Activated gamma-delta T cell treated with anti-CD3 and anti-CD28 coated beads, Interleukin-2, amount 50 U/mL, for 16 hours (primary cell): ENCODE results near the gene E2F8.

Experiments used
- DNase-seq: peaks from one replicate; pipeline ENCODE4 v3.0.0-alpha.2; 2020; ENCODE audit warnings: low read depth

E2F8 gene

DNA sequence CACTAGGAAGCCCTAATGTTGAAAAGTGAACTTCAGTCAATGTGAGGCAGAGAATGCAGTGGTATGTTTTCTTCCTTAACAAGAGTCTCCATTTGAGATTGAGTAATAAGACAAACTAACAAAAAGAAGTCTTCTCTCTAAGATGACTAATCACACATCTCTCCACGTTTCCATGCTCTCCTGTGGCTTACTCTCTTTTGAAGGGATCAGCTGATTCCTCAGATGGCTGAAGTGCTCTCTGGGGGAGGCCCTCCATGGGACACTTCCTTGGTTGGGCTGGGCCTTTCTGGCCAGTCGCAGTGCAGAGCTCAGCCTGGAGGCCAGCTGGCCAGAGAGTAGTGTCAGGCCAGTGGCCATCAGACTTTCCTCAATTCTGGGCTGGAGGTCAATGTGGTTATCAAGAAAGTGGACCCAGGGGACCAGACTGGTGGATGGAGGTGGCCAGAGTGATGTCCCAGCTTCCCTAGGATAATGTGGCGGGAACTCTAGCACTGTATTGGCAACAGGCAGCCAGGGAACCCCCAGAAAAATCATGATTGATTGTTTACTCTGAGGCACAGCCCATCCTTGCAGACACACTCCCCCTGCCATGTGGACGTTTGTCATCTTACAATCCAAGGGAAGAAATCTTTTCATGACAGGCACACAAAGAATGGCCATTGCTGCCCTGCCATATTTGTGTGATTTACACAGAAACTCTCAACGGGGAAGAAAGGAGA, 53.5 kb downstream of the E2F8 start:
- no peak for DNase-seq

DNA sequence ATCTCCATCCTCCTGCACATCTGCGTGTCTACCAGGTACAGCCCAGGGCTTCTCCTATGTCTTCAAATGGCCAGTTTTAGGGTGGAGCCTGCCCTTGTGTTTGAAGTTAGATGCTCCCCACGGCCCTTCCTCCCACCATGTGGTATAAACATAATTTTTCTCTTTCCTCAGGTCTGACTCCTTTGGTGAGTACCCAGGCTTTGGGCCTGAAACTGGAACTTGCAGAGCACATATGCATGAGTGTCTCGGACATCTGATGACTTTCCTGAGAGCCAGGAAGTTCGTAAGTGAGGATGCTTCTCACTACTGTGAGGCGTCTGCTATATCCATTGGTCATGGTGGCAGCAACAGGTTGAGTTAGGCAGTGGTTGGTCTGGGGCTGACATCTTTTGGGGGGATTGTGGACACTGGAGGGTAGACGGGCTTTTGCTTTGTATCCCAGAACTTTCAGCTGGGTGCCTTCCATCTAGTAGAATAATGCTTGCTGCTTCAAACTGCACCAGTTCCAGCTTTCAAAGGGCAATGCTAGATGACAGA, 55.2 kb downstream of the E2F8 start:
- no peak for DNase-seq

- no peak for DNase-seq
Measured at GRCh38 chr11:19185036-19185435, 55.7 kb downstream of the E2F8 start.

- DNase-seq = no peak
Measured at GRCh38 chr11:19183646-19184045, 57.1 kb downstream of the E2F8 start.

DNA sequence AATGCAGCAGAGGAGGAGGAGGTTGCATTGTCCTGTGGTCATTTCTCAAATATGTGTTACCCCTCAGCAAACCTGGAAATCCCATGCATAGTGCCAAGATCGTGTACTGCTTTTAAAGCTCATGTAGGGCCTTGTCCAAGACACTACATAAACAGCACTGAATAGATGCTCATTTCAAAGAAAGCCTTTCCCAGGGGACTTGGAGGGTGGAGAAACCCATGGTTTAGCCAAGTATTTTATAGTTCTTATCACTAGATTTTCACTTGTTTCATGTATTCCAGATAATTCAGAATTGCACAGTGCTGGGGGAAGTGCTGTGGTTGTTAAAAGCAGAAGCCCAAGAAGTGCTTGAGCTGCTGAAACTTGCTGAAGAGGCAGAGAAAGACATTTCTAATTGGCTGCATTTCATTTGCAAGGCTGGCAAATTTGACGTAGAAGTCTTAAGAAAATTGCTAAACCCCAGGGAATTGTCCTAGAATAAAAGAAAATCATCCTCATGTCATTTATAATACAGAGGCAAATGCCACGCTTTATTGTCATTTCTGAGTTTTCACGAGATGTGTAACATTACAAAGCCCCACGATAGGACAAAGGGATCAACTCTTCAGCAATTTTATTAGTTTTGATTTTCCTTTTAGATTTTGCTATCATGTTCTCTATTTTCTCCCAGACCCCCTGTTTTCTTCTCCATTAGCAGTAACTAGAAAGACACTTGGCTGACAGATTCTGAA, 59.0 kb downstream of the E2F8 start:
- DNase-seq = no peak

GRCh38 chr11:19176629-19177186, 64.0 kb downstream of the E2F8 start:
- DNase-seq = no peak
